Measurements from ENCODE around the gene C16orf90.

Gene C16orf90

DNA sequence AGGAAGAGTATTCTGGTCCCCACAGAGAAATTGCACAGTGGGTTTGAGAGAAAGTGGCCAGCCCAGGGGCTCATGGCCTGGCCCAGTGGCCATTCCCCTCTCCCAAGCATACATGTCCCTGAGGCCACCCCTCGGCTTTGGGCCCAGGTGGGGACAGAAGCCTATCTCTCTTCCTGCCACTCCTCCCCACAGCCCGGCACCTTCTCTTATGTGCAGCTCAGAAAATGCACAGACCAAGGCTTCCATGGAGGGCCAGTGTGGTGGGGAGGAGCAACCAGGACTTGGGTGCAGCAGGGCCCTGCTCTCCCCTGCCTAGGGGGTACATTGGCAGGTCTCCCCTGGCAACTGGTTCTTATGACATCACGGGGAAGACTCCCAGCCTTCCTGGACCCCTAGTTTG lies at the start of gene C16orf90:
Gene C16orf90 (minus strand): TSS at position 314 of the 400 bp plus-strand sequence. CDS start 68 bp downstream, at position 246.
- Histone ChIP-seq H3K4me1 (ENCODE audit: insufficient read depth, insufficient read length) (peaks cover 12% of the 10 kb centered on the region), H3K9me3 (ENCODE audit: insufficient read depth, low read length) (no peaks in the 10 kb centered on the region), H3K27me3 (ENCODE audit: insufficient read depth, insufficient read length) (no peaks in the 10 kb centered on the region), H3K9ac (ENCODE audit: insufficient read length, low read depth) (peak within 1 kb of the TSS; percentile 50), H3K36me3 (ENCODE audit: insufficient read depth, insufficient read length, low read length) (no peaks in the 10 kb centered on the region), H3K4me3 (ENCODE audit: insufficient read length, low read depth) (no peak within 1 kb of the TSS)
- DNase-seq (ENCODE audit: low read depth, low spot score): no peak
- TF ChIP-seq ZNF274 (IDR thresholded peaks at IDR 0.05; ENCODE audit: low read depth, low read length) (no peak), YY1 (IDR thresholded peaks at IDR 0.05; ENCODE audit: insufficient read depth, insufficient read length) (no peak), SUZ12 (IDR thresholded peaks at IDR 0.05; ENCODE audit: extremely low read depth, insufficient read depth, insufficient read length) (no peak)

GRCh38 chr16:3542601-3543373 lies 47.5 kb upstream of the C16orf90 start:
- H3K4me3 ChIP-seq (ENCODE audit: insufficient read length, low read depth): no peak overlapping the region
- no peak for TF ChIP-seq ZNF274 (IDR thresholded peaks at IDR 0.05; ENCODE audit: low read depth, low read length)
- no peak for TF ChIP-seq YY1 (IDR thresholded peaks at IDR 0.05; ENCODE audit: insufficient read depth, insufficient read length)
- TF ChIP-seq SUZ12 (IDR thresholded peaks at IDR 0.05; ENCODE audit: extremely low read depth, insufficient read depth, insufficient read length): no peak
- no peaks in the 10 kb centered on the region for H3K9me3 ChIP-seq (ENCODE audit: insufficient read depth, low read length)
- no peak for DNase-seq (ENCODE audit: low read depth, low spot score)
- no peak overlapping the region for H3K9ac ChIP-seq (ENCODE audit: insufficient read length, low read depth)
- peaks cover 16% of the 10 kb centered on the region for H3K27me3 ChIP-seq (ENCODE audit: insufficient read depth, insufficient read length)
- H3K4me1 ChIP-seq (ENCODE audit: insufficient read depth, insufficient read length): peaks cover 3% of the 10 kb centered on the region
- peaks cover 28% of the 10 kb centered on the region for H3K36me3 ChIP-seq (ENCODE audit: insufficient read depth, insufficient read length, low read length)

- H3K4me3 ChIP-seq (ENCODE audit: insufficient read length, low read depth): no peak overlapping the region
- peaks cover 3% of the 10 kb centered on the region for H3K4me1 ChIP-seq (ENCODE audit: insufficient read depth, insufficient read length)
- DNase-seq (ENCODE audit: low read depth, low spot score): no peak
- H3K36me3 ChIP-seq (ENCODE audit: insufficient read depth, insufficient read length, low read length): peaks cover 35% of the 10 kb centered on the region
- H3K9ac ChIP-seq (ENCODE audit: insufficient read length, low read depth): no peak overlapping the region
- H3K27me3 ChIP-seq (ENCODE audit: insufficient read depth, insufficient read length): peaks cover 6% of the 10 kb centered on the region
- no peaks in the 10 kb centered on the region for H3K9me3 ChIP-seq (ENCODE audit: insufficient read depth, low read length)
- TF ChIP-seq YY1 (IDR thresholded peaks at IDR 0.05; ENCODE audit: insufficient read depth, insufficient read length): no peak
- no peak for TF ChIP-seq SUZ12 (IDR thresholded peaks at IDR 0.05; ENCODE audit: extremely low read depth, insufficient read depth, insufficient read length)
Observed at GRCh38 chr16:3541527-3542155, 46.4 kb upstream of the C16orf90 start.

DNA sequence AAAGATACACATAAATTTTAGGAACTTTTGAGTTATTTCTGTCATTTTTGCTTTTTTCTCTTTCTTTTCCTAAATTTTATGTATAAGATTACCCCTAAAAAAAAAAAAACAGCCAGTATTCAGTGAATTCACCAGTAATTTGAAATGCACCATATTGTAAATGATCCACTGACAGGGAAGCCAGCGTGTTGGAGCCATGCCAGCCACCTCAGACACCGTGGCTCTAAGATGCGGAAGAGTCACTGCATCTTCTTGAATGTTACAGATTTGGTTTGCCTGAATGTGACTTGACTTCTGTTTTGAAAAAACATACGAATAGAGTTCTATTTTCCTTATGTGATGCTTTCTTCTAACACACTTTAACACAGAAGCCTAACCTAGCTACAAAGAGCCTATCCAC lies 42.9 kb upstream of the C16orf90 start:
- no peak for DNase-seq (ENCODE audit: low read depth, low spot score)
- Histone ChIP-seq H3K9me3 (ENCODE audit: insufficient read depth, low read length) (no peaks in the 10 kb centered on the region), H3K4me3 (ENCODE audit: insufficient read length, low read depth) (no peak overlapping the region), H3K36me3 (ENCODE audit: insufficient read depth, insufficient read length, low read length) (peaks cover 68% of the 10 kb centered on the region), H3K4me1 (ENCODE audit: insufficient read depth, insufficient read length) (no peaks in the 10 kb centered on the region), H3K27me3 (ENCODE audit: insufficient read depth, insufficient read length) (no peaks in the 10 kb centered on the region), H3K9ac (ENCODE audit: insufficient read length, low read depth) (no peak overlapping the region)
- TF ChIP-seq YY1 (IDR thresholded peaks at IDR 0.05; ENCODE audit: insufficient read depth, insufficient read length): no peak
- no peak for TF ChIP-seq ZNF274 (IDR thresholded peaks at IDR 0.05; ENCODE audit: low read depth, low read length)
- no peak for TF ChIP-seq SUZ12 (IDR thresholded peaks at IDR 0.05; ENCODE audit: extremely low read depth, insufficient read depth, insufficient read length)

DNA sequence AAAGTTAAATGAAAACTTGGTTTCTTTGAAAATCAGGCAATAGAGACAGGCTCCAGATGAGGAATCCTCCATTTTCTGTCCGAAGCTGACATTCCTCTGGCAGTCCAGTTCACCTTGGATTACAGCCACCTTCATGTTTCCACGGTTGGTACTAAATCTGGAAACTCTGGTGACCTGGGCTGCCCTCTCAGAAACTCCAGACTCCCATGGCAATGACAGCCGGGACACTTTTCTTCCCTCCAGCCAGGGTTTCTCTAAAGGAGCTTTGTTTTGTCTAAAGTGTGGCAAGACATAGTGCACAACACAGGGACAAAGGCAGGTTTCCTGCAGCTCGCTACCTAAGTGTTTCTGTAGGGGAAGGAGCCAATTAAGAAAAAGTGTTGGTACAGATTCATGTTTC lies 41.6 kb upstream of the C16orf90 start:
- Histone ChIP-seq H3K9ac (ENCODE audit: insufficient read length, low read depth) (no peak overlapping the region), H3K36me3 (ENCODE audit: insufficient read depth, insufficient read length, low read length) (peaks cover 76% of the 10 kb centered on the region), H3K9me3 (ENCODE audit: insufficient read depth, low read length) (no peaks in the 10 kb centered on the region), H3K27me3 (ENCODE audit: insufficient read depth, insufficient read length) (no peaks in the 10 kb centered on the region), H3K4me3 (ENCODE audit: insufficient read length, low read depth) (no peak overlapping the region), H3K4me1 (ENCODE audit: insufficient read depth, insufficient read length) (no peaks in the 10 kb centered on the region)
- no peak for DNase-seq (ENCODE audit: low read depth, low spot score)
- no peak for TF ChIP-seq SUZ12 (IDR thresholded peaks at IDR 0.05; ENCODE audit: extremely low read depth, insufficient read depth, insufficient read length)
- no peak for TF ChIP-seq ZNF274 (IDR thresholded peaks at IDR 0.05; ENCODE audit: low read depth, low read length)

- peaks cover 75% of the 10 kb centered on the region for H3K36me3 ChIP-seq (ENCODE audit: insufficient read depth, insufficient read length, low read length)
- H3K4me3 ChIP-seq (ENCODE audit: insufficient read length, low read depth): no peak overlapping the region
- no peak overlapping the region for H3K9ac ChIP-seq (ENCODE audit: insufficient read length, low read depth)
- H3K9me3 ChIP-seq (ENCODE audit: insufficient read depth, low read length): no peaks in the 10 kb centered on the region
- TF ChIP-seq SUZ12 (IDR thresholded peaks at IDR 0.05; ENCODE audit: extremely low read depth, insufficient read depth, insufficient read length) (no peak), YY1 (IDR thresholded peaks at IDR 0.05; ENCODE audit: insufficient read depth, insufficient read length) (no peak), ZNF274 (IDR thresholded peaks at IDR 0.05; ENCODE audit: low read depth, low read length) (no peak)
- no peak for DNase-seq (ENCODE audit: low read depth, low spot score)
- H3K27me3 ChIP-seq (ENCODE audit: insufficient read depth, insufficient read length): no peaks in the 10 kb centered on the region
- no peaks in the 10 kb centered on the region for H3K4me1 ChIP-seq (ENCODE audit: insufficient read depth, insufficient read length)
Observed at GRCh38 chr16:3536271-3536731, 41.0 kb upstream of the C16orf90 start.

DNA sequence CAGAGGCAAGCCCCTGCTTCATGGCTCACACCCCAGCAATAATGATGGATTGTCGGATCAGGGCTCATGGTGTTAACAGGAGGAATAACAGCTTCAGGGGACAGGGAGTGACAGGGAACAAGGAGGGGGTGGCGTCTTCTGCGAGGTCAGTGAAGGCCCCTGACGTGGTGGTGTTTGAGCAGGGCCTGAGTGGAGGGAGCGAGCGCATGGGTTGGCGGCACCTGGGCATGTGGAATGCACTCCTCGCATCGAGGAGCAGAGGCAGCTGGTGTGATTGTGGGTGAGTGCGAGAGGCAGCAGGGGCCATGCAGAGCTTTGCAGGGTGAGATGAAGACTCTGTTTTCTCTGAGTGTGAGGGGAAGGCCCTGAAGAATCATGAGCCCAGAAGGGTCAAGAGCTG lies 38.8 kb upstream of the C16orf90 start:
- H3K9me3 ChIP-seq (ENCODE audit: insufficient read depth, low read length): no peaks in the 10 kb centered on the region
- H3K36me3 ChIP-seq (ENCODE audit: insufficient read depth, insufficient read length, low read length): peaks cover 76% of the 10 kb centered on the region
- H3K4me3 ChIP-seq (ENCODE audit: insufficient read length, low read depth): no peak overlapping the region
- no peak for DNase-seq (ENCODE audit: low read depth, low spot score)
- H3K27me3 ChIP-seq (ENCODE audit: insufficient read depth, insufficient read length): no peaks in the 10 kb centered on the region
- H3K4me1 ChIP-seq (ENCODE audit: insufficient read depth, insufficient read length): no peaks in the 10 kb centered on the region
- TF ChIP-seq YY1 (IDR thresholded peaks at IDR 0.05; ENCODE audit: insufficient read depth, insufficient read length) (no peak), SUZ12 (IDR thresholded peaks at IDR 0.05; ENCODE audit: extremely low read depth, insufficient read depth, insufficient read length) (no peak), ZNF274 (IDR thresholded peaks at IDR 0.05; ENCODE audit: low read depth, low read length) (no peak)
- no peak overlapping the region for H3K9ac ChIP-seq (ENCODE audit: insufficient read length, low read depth)

Measured in NT2/D1 (cell line).